Measurements from ENCODE around the gene ELP4.

ELP4 gene

GRCh38 chr11:31782257-31782656 is 272.7 kb downstream of the ELP4 start:
- no peak for DNase-seq

DNA sequence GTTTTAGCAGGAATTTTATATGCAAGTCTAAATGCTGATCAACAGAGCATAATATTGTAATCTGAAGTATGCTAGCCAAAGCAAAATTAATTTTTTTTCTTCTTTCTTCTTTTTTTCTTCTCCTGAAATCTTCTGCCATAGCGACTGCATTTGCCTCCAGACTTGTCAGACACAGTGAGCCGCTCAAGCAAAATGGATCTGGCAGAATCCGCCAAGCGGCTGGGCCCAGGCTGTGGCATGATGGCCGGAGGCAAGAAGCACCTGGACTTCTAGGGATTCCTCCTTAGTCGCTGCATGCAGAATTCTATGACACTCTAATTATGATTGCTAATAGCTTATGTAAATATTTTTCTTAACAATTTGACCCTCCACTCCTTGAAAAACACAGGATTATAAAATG is 273.7 kb downstream of the ELP4 start:
- no peak for DNase-seq

- no peak for DNase-seq
Observed at GRCh38 chr11:31784611-31785010, 275.0 kb downstream of the ELP4 start.

GRCh38 chr11:31786996-31787685 is 277.6 kb downstream of the ELP4 start:
- no peak for DNase-seq

DNA sequence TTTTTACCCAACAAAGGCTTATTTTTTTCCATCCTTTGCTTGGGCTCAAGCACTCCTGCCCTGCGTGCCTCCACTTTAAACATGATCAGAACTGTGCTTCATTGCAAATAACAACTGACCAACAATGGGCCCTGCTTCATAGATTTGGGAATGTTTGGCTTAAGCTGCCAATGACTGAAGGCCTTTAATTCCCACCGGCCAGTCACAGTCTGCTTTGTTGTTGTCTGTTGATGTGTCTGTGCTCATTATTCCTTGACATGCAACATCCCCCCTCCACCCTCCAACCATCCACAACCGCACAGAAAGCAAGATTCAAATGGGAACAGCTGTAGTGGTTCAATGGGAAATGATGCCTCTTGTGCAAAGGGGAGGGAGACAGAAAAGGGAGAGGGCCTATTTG is 278.5 kb downstream of the ELP4 start:
- no peak for DNase-seq

DNA sequence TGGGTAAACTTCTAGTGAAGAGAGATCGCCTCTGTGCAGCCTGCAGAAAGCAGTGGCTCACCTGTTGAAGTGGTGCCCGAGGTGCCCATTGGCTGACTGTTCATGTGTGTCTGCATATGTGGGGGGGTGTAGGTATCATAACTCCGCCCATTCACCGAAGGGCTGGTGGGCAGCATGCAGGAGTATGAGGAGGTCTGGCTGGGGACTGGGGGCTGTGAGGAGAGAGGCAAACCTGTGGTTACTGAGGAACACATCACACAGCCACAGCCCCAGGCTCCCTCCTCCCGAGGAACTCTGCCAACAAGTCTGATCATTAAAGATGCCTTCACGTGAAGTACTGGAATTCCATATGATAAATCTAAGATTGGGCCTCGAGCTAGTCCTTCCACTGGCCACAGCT is 281.1 kb downstream of the ELP4 start:
- DNase-seq, result no peak

DNA sequence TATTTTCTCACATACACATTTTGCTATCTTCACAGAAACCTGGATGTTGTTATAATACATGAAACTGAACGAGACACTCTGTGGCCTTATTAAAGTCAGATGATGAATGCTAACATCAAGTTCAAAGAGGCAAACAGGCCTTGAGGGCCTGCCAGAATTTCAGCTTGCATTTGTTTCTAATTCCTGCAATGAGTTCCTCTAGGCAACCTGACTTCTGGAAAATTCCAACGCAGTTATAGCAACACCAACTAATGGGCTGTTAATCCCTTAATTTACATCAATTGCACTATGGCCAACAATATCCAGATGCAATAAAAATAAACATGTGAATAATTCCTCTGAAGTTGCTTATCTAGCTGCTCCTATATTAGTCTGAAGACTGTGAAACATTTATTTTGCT is 282.5 kb downstream of the ELP4 start:
- no peak for DNase-seq

- no peak for DNase-seq
Observed at GRCh38 chr11:31792456-31792855, 282.9 kb downstream of the ELP4 start.

GRCh38 chr11:31793264-31793663 is 283.7 kb downstream of the ELP4 start:
- no peak for DNase-seq

DNA sequence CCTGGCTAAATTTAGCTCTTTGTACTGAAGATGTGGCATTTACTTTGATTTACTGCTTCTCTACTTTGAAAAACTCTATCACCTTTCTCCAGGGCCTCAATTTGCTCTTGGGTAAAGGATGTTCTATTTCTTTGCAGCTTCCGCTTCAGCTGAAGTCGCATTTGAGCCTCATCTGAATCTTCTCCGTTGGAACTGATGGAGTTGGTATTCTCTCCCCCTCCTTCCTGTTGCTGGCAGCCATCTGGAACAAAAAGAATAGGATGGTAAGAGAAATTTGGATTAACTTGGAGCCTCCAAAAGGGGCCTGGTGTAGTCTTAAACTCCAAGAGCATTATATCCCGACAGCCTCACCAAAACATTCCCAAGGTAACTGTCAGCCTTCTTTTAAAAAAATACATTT is 285.0 kb downstream of the ELP4 start:
- DNase-seq, result no peak

GRCh38 chr11:31795706-31796498 is 286.3 kb downstream of the ELP4 start:
- DNase-seq, result no peak

DNA sequence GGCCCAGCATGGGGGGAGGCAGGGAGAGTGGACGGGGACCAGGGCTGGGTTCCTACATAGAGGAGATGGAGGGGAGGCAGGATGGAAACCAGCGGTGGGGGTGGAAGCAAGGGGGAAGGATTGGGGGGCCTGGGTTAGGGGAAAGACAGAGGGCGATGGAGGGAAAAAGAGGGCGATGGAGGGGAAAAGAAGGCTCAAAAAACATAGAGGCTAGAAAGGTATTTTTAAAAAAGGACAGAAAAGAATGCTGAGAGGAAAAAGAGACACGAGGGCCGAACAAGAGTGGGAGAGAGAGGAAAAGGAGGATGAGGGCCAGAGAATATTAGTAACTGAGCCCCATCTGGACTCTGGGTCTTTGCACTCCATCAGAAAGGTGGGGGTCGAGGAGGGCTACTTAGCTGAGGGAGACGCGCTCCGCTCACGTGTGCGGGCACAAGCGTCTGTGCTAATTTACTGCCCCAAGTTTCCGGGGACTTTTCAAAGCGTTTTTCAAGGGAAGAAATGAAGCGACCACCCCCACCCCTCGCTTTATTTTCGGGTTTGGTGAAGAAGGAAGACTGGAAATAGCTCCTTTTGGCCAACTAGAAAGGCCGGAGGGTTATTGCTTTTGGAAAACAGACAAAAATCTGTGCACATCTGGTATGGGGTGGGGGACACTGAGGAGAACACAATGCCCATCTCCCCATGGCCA is 287.1 kb downstream of the ELP4 start:
- no peak for DNase-seq

DNA sequence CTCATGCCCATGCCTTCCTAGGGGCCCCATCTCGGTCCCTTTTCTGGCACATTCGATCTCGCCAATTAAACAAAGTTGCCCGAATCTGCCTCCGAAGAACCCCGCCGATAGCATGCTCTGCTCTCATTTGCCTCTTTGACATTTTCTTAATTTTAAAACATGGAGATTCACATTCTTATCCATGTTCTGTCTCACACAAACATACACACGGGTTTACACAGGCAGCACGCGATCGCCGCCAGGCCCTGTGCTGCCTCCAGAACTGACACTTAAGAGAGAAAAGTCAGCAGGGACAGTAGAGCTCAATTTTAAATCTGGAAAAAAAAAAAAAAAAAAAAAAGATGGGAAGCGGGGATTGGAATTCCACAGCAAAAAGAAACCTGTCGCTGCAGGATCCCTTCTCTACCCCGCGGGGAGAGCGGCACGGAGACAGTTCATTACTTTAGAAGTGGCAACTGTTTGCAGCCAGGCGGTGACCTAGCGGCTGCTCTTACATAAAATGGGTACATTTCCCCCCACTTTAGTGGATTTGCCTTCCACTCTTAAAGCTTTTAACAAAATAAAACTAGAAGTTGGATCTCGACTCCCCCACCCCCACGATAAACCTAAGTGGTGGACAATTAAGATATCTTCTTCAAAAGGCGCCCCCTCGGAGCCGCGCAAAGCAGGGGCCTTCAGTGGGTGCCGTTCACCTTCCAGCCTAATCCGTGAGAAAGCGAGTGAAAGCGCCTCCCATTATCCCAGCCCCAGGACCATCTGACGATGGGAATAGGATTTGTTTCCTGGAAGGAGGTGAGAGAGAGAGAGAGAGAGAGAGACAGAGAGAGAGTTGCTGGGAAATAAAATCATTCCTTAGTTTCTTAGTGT is 287.9 kb downstream of the ELP4 start:
- DNase-seq, result no peak

GRCh38 chr11:31798057-31798553 is 288.5 kb downstream of the ELP4 start:
- no peak for DNase-seq

GRCh38 chr11:31798554-31799434 is 289.2 kb downstream of the ELP4 start:
- DNase-seq, result no peak

DNA sequence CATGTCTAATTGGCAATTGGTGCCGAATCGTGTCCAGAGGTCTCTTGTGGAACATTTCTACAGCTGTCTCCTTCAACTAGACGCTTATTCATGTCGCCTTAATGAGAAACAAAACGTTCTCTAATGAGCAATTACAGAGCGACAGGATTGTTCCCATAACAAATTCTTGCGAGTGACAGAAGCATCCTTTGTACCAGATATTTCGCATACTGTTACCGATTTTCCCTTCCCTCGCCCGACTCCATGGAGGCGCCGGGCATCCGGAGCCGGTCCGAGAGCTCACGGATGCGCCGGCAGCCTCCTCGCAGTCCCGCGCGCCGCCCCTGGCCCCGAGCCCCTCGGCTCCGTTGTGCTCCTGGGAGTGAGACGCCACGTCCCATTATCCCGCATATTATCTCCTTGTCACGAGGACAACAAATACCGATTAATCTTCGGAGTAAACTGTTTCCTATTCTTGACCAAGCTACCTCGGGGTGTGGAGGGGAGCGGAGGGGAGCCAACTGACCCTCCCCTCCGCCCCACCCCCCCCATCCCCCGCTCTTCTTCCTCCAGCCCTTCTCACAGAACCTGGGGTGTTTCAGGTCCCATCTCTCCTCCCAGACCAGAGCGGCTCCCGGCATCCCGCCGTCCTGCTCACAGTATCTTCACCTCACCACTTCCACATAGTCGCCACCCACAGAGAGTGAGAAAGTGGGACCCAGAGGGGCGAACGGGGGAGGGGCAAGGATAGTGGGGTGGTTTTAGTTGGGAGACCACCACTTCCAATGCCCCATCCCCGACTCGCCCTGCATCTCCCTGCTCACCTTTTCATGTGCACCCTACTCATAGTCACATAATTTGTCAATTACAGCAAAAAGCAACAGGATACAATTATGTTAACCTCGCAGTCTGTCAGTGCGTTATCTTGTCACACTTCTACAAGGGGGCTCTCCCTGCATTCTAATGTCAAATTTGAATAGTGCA is 290.1 kb downstream of the ELP4 start:
- no peak for DNase-seq

DNA sequence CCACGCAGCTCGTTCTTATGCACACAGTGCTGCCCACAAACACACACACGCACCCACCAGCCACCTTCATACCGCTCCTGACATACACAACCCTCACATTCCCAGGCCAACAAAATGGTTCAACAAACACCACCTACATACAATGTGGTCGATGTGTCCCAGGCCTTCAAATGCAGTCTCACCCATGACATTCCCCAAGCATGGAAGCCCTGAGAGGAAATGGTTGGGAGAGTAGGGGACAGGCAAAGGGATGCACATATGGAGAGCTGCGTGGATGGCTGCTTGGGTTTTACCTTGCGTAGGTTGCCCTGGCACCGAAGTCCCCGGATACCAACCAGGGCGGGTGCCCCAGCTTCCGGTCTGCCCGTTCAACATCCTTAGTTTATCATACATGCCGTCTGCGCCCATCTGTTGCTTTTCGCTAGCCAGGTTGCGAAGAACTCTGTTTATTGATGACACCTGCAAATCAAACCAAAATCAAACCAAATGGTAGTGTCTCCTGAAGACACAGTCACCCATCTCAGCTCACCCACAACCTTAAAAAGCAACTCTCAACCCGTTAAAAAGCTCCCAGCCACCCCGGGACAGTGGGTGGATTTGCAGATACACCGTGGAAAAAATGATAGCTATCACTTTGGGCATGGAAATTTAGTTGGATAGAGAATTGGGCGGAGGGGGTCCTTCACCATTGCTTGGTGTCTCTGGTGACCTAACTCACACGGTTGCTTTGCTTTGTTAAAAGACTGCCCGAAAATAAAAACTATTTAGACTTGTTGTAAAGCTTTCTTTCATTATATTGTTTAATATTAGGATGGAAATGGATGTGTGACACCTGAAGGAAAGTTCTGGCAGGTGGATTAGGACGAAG is 291.1 kb downstream of the ELP4 start:
- no peak for DNase-seq

GRCh38 chr11:31801298-31801702 is 291.7 kb downstream of the ELP4 start:
- DNase-seq, result no peak

- no peak for DNase-seq
Observed at GRCh38 chr11:31802000-31802551, 292.5 kb downstream of the ELP4 start.

Measured in activated gamma-delta T cell treated with Interleukin-2 at 50 U/mL for 16 hours (primary cell).